Measurements from ENCODE around the gene TMEM245.

TMEM245 gene

GRCh38 chr9:109119439-109120203, at the start of gene TMEM245:
TMEM245 (minus strand) TSS chr9:109119947; CDS start chr9:109119913, 34 bp downstream.
- peak; percentile 94 for DNase-seq (ENCODE audit: low read depth)

GRCh38 chr9:109168170-109168569, 48.4 kb upstream of the TMEM245 start:
- no peak for DNase-seq (ENCODE audit: low read depth)

- no peak for DNase-seq (ENCODE audit: low read depth)
Observed at GRCh38 chr9:109167716-109168115, 48.0 kb upstream of the TMEM245 start.

GRCh38 chr9:109166771-109167601, 47.2 kb upstream of the TMEM245 start, which contains the start of gene FRRS1L:
FRRS1L (minus strand) TSS chr9:109167249; CDS start chr9:109167138, 111 bp downstream.
- no peak for DNase-seq (ENCODE audit: low read depth)

GRCh38 chr9:109166171-109166770, 46.5 kb upstream of the TMEM245 start:
- DNase-seq (ENCODE audit: low read depth) = no peak

- no peak for DNase-seq (ENCODE audit: low read depth)
Observed at GRCh38 chr9:109164042-109164441, 44.3 kb upstream of the TMEM245 start.

GRCh38 chr9:109163194-109163593, 43.4 kb upstream of the TMEM245 start:
- DNase-seq (ENCODE audit: low read depth) = no peak

- DNase-seq (ENCODE audit: low read depth) = no peak
Observed at GRCh38 chr9:109162677-109163076, 42.9 kb upstream of the TMEM245 start.

- DNase-seq (ENCODE audit: low read depth) = no peak
Observed at GRCh38 chr9:109161471-109161870, 41.7 kb upstream of the TMEM245 start.

GRCh38 chr9:109159583-109159982, 39.8 kb upstream of the TMEM245 start:
- DNase-seq (ENCODE audit: low read depth) = no peak

- DNase-seq (ENCODE audit: low read depth) = no peak
Observed at GRCh38 chr9:109158651-109159050, 38.9 kb upstream of the TMEM245 start.

- DNase-seq (ENCODE audit: low read depth) = no peak
Observed at GRCh38 chr9:109156708-109157107, 37.0 kb upstream of the TMEM245 start.

GRCh38 chr9:109150925-109151545, 31.3 kb upstream of the TMEM245 start:
- DNase-seq (ENCODE audit: low read depth) = no peak

GRCh38 chr9:109149722-109150121, 30.0 kb upstream of the TMEM245 start:
- DNase-seq (ENCODE audit: low read depth) = no peak

GRCh38 chr9:109149089-109149488, 29.3 kb upstream of the TMEM245 start:
- DNase-seq (ENCODE audit: low read depth) = no peak

GRCh38 chr9:109145051-109145450, 25.3 kb upstream of the TMEM245 start:
- no peak for DNase-seq (ENCODE audit: low read depth)

- DNase-seq (ENCODE audit: low read depth) = peak; percentile 60
Observed at GRCh38 chr9:109143881-109144562, 24.3 kb upstream of the TMEM245 start.

GRCh38 chr9:109141375-109141774, 21.6 kb upstream of the TMEM245 start:
- no peak for DNase-seq (ENCODE audit: low read depth)

- DNase-seq (ENCODE audit: low read depth) = no peak
Observed at GRCh38 chr9:109139851-109140250, 20.1 kb upstream of the TMEM245 start.

- DNase-seq (ENCODE audit: low read depth) = no peak
Observed at GRCh38 chr9:109138421-109138820, 18.7 kb upstream of the TMEM245 start.

GRCh38 chr9:109134167-109134578, 14.4 kb upstream of the TMEM245 start:
- peak; percentile 81 for DNase-seq (ENCODE audit: low read depth)

- DNase-seq (ENCODE audit: low read depth) = no peak
Observed at GRCh38 chr9:109133533-109133932, 13.8 kb upstream of the TMEM245 start.
